ENCODE results near the gene DPCD. TPM values are rescaled to one million over a fixed set of nuclear protein-coding genes. Genes with fewer than 3 reads are reported as not detected.

Gene DPCD
- total RNA-seq, 1 experiment from 2014 or later, result 39.5 TPM

GRCh38 chr10:101545898-101546297 is 42.2 kb upstream of the DPCD start:
- no peaks in the 10 kb centered on the region for H3K36me3 ChIP-seq (ENCODE audit: control insufficient read depth in 1 of 2, insufficient read depth in 2 of 2, low read length in 2 of 2)
- H3K9ac ChIP-seq (ENCODE audit: low read length), result no peak overlapping the region
- H4K20me1 ChIP-seq (ENCODE audit: insufficient read depth), result no peaks in the 10 kb centered on the region
- H3K4me1 ChIP-seq (ENCODE audit: control insufficient read depth in 1 of 2, insufficient read depth in 2 of 2, low read length in 2 of 2), result 0 out of 4 replicates have a peak, but pooled peaks cover 0 to 3% of the 10 kb centered on the region in 2 experiments
- H3K79me2 ChIP-seq (ENCODE audit: insufficient read depth, low read length), result no peaks in the 10 kb centered on the region
- intact Hi-C loops (cut with micrococcal nuclease), result no loop called here
- no peak for DNase-seq (ENCODE audit: low read depth, low spot score)
- ChIA-PET RAD21 (ENCODE audit: low non-redundant PET in 1 of 2, low total read pairs in 2 of 2, uncharacterized antibody in 2 of 2, unreplicated experiment in 2 of 2) (no interaction called here), CTCF (interaction anchor here (1.1 to 1.8 kb wide), 4 partner anchors 8 to 332 kb away, joined by 3 to 6 read pairs (median 4); no protein-coding TSS in a partner anchor), POLR2A (no interaction called here)
- no peak for ATAC-seq
- no TSS peak for BruUV-seq (replicated peaks)
- H3K9me2 ChIP-seq (ENCODE audit: insufficient read depth), result no peaks in the 10 kb centered on the region
- no peaks in the 10 kb centered on the region for H3K9me3 ChIP-seq (ENCODE audit: control insufficient read depth in 1 of 2, insufficient read depth in 1 of 2, low read depth in 1 of 2, low read length in 2 of 2)
- H3K27me3 ChIP-seq (ENCODE audit: insufficient read depth, low read length), result no peaks in the 10 kb centered on the region
- H3K27ac ChIP-seq (ENCODE audit: low read depth, low read length), result no peak overlapping the region
- no peak overlapping the region for H3K4me3 ChIP-seq (replicated peaks in 1 of 2; ENCODE audit: low read depth in 1 of 2, low read length in 2 of 2)
- H3K4me2 ChIP-seq (ENCODE audit: low read length), result no peak overlapping the region
- TF ChIP-seq ZFX (IDR thresholded peaks at IDR 0.05), result no peak
- TF ChIP-seq POLR2AphosphoS5 (IDR thresholded peaks at IDR 0.05; ENCODE audit: low read depth, low read length), result no peak
- no peak for TF ChIP-seq JUND (IDR thresholded peaks at IDR 0.05)
- TF ChIP-seq FOSL1 (IDR thresholded peaks at IDR 0.05; ENCODE audit: low read depth), result no peak
- no peak for TF ChIP-seq EZH2phosphoT487 (IDR thresholded peaks at IDR 0.05; ENCODE audit: borderline replicate concordance)
- TF ChIP-seq ATF3 (IDR thresholded peaks at IDR 0.05), result no peak
- TF ChIP-seq, protein P1, sequence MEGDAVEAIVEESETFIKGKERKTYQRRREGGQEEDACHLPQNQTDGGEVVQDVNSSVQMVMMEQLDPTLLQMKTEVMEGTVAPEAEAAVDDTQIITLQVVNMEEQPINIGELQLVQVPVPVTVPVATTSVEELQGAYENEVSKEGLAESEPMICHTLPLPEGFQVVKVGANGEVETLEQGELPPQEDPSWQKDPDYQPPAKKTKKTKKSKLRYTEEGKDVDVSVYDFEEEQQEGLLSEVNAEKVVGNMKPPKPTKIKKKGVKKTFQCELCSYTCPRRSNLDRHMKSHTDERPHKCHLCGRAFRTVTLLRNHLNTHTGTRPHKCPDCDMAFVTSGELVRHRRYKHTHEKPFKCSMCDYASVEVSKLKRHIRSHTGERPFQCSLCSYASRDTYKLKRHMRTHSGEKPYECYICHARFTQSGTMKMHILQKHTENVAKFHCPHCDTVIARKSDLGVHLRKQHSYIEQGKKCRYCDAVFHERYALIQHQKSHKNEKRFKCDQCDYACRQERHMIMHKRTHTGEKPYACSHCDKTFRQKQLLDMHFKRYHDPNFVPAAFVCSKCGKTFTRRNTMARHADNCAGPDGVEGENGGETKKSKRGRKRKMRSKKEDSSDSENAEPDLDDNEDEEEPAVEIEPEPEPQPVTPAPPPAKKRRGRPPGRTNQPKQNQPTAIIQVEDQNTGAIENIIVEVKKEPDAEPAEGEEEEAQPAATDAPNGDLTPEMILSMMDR (IDR thresholded peaks at IDR 0.05 in 2 of 3, conservative IDR thresholded peaks at IDR 0.05 in 1 of 3; ENCODE audit: borderline replicate concordance in 1 of 3, insufficient read depth in 1 of 3, low read depth in 2 of 3, low read length in 2 of 3), result no peak; a peak in 1 of 6 replicates
- TF ChIP-seq, protein P2, sequence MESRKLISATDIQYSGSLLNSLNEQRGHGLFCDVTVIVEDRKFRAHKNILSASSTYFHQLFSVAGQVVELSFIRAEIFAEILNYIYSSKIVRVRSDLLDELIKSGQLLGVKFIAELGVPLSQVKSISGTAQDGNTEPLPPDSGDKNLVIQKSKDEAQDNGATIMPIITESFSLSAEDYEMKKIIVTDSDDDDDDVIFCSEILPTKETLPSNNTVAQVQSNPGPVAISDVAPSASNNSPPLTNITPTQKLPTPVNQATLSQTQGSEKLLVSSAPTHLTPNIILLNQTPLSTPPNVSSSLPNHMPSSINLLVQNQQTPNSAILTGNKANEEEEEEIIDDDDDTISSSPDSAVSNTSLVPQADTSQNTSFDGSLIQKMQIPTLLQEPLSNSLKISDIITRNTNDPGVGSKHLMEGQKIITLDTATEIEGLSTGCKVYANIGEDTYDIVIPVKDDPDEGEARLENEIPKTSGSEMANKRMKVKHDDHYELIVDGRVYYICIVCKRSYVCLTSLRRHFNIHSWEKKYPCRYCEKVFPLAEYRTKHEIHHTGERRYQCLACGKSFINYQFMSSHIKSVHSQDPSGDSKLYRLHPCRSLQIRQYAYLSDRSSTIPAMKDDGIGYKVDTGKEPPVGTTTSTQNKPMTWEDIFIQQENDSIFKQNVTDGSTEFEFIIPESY (IDR thresholded peaks at IDR 0.05; ENCODE audit: extremely low read depth, insufficient replicate concordance, low read length), result no peak
- TF ChIP-seq SRF (IDR thresholded peaks at IDR 0.05; ENCODE audit: low read depth), result no peak
- TF ChIP-seq ZNF274 (IDR thresholded peaks at IDR 0.05; ENCODE audit: low read depth, low read length), result no peak
- no peak for TF ChIP-seq REST (IDR thresholded peaks at IDR 0.05; ENCODE audit: low read depth)
- TF ChIP-seq EZH2 (IDR thresholded peaks at IDR 0.05), result no peak
- no peak for TF ChIP-seq ELF1 (IDR thresholded peaks at IDR 0.05; ENCODE audit: borderline replicate concordance, low read depth)
- TF ChIP-seq YY1 (IDR thresholded peaks at IDR 0.05; ENCODE audit: extremely low read depth, insufficient replicate concordance, low read depth, low read length), result no peak
- no peak for TF ChIP-seq CBX3 (IDR thresholded peaks at IDR 0.05; ENCODE audit: low read depth)
- no peak for TF ChIP-seq SP1 (IDR thresholded peaks at IDR 0.05; ENCODE audit: low read depth)
- H2AFZ ChIP-seq (ENCODE audit: low read depth, low read length, poor library complexity, severe bottlenecking), result no peak overlapping the region

All from HCT116 (cell line).